GM23338 (cell line): Measurements from ENCODE around the gene OSBPL1A.

Experiments used
- EZH2 ChIP-seq: fragments of 200-600 bp; sonication (generic); IDR thresholded peaks from one replicate; pipeline ENCODE4 v1.8.0; 2017; ENCODE audit warnings: antibody characterized with exemption, mild to moderate bottlenecking, low read depth; ENCODE audit not compliant: unreplicated experiment
- POLR2AphosphoS5 ChIP-seq: IDR thresholded peaks from 2 replicates; pipeline ENCODE4 v1.6.1; 2016; ENCODE audit warnings: antibody characterized with exemption, low read depth
- TF ChIP-seq, protein P1 (sequence below), 2 experiments: fragments of 200-600 bp in 1 of 2; sonication (generic) in 1 of 2; conservative IDR thresholded peaks; 2 replicates each; pipeline versions ENCODE4 v1.5.1 to v1.6.1; 2016 to 2017; ENCODE audit warnings: antibody characterized with exemption in 2 of 2, low read depth in 2 of 2, mild to moderate bottlenecking in 2 of 2, moderate library complexity in 1 of 2

- TF ChIP-seq, protein P1, sequence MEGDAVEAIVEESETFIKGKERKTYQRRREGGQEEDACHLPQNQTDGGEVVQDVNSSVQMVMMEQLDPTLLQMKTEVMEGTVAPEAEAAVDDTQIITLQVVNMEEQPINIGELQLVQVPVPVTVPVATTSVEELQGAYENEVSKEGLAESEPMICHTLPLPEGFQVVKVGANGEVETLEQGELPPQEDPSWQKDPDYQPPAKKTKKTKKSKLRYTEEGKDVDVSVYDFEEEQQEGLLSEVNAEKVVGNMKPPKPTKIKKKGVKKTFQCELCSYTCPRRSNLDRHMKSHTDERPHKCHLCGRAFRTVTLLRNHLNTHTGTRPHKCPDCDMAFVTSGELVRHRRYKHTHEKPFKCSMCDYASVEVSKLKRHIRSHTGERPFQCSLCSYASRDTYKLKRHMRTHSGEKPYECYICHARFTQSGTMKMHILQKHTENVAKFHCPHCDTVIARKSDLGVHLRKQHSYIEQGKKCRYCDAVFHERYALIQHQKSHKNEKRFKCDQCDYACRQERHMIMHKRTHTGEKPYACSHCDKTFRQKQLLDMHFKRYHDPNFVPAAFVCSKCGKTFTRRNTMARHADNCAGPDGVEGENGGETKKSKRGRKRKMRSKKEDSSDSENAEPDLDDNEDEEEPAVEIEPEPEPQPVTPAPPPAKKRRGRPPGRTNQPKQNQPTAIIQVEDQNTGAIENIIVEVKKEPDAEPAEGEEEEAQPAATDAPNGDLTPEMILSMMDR (conservative IDR thresholded peaks at IDR 0.05; ENCODE audit: low read depth in 2 of 2) = no peak
- TF ChIP-seq EZH2 = no peak
- TF ChIP-seq POLR2AphosphoS5 = no peak
Measured at GRCh38 chr18:24197412-24197811, 200.2 kb downstream of the OSBPL1A start.
